ENCODE measurements around the gene KCTD2.

- peak; percentile 93 for TF ChIP-seq POLR2AphosphoS5 (IDR thresholded peaks at IDR 0.05; ENCODE audit: borderline replicate concordance, low read depth, low read length)
- no peak for TF ChIP-seq EZH2 (IDR thresholded peaks at IDR 0.05)
Observed at GRCh38 chr17:75046407-75047289, at the start of gene KCTD2, which contains the start of gene ATP5PD.

All from SK-N-MC (cell line).